RPMI8226 (cell line): ENCODE data around the gene DPYSL3.
A peak's percentile ranks its signal among the peaks of the same experiment; 100 is the strongest.
"Not testable (repeated sequence)": the region's sequence is repeated elsewhere in the genome, so short reads cannot be mapped to it uniquely, and the experiment has no call there.

Source experiments
- DNase-seq: peaks from one replicate; pipeline ENCODE4 v3.0.0-alpha.2; 2015

DPYSL3 gene

DNA sequence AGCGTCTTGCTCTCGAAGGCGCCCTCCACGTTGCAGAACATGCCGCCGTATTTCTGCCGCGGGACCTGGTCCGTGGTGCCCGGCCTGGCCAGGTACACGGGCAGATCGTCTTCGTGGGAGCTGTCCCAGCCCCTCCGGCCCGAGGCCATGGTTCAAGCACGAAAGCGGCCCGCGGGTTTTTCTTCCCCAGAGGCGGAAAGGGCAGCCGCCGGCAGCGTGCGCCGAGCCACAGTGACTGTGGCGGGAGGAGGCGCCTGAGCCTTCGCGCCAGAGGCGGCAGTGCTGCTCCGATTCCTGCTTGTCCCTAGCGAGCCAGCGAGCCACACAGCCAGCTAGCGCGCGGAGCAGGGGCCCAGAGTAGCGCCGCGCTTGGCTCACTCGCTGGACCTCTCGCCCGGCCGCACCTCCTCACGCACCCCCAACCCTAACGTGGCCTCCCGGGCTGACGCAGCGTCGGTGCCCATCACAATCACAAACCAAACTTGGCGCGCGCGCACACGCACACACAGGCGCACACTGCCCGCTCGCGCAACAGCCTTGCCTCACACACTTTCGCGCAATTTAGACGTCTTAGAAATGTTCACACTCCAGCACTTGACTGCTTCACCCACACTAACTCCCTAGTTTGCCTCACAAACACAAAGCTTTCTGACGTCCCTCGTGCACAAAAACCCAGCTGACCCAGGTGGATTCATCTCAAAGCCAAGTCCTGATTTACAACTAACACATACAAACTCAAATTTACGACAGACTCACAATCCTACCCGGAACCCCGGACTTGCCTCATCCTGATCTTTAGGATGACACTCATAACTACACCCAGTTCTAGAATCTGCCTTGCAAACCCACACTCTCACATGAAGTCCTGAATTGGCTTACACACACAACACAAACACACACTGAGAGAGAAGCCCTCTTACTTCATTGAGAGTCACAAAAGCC lies at the start of gene DPYSL3:
DPYSL3 (minus strand) TSS at position 359 of the 942 bp plus-strand sequence; CDS start at position 149, 210 bp downstream.
- DNase-seq: peak; percentile 22

DNA sequence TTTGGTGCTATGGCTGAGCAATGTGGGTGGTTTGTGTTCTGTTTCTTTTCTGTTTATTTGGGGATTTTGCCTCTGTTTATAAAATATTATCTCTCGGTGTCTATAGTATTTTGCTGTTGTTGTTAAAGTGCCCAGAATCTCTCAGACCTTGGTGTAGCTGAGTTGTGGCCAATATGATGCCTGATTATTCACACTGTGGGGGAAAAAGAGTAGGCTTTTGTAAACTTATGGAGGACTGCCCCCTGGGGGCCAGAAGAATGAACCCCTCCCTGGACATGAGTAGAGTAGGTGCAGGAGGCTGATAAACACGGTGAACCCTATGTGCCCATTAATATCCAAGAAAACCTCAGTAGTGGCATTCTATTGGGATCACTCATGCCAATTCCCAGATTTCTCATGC lies 49.0 kb upstream of the DPYSL3 start:
- peak; percentile 22 for DNase-seq

DNA sequence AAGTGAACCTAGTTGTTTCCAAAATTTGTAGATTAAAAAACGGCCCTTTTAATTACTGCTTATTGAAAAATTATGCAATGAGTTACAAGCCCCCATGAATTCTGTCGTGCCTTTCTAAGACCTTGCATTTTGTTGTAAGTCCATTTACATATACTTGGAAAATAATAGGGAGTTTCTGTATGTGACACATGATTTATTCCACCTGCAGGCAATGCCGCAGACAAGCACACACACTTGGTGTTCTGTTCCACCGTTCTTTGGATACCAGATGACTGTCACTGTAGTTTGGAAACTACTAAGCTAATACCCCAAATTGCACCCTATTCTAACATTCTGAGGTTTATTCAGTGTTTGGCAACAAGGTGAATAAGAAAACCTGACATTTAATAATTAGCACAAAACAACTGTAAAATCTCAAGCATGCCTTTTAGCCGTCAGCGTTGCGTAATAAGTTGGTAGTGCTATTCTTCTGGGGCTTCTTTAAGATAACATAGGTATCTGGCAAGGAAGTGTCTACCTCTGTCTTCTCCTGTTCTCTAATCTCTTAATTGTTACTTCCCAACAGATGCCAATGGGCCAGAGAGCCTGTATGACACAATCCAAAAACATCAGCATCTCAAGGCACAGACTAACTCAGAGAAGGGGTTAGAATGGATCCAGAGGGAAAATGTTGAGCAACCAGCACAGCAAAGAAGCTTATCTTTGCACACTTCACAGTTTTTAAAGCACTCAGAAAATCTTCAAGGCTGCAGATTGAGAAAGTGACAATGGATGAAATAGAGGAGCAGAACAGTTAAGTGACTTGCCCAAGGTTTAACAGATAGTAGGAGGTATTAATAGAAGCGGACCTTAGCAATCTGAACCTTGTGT lies 48.2 kb upstream of the DPYSL3 start:
- no peak for DNase-seq

DNA sequence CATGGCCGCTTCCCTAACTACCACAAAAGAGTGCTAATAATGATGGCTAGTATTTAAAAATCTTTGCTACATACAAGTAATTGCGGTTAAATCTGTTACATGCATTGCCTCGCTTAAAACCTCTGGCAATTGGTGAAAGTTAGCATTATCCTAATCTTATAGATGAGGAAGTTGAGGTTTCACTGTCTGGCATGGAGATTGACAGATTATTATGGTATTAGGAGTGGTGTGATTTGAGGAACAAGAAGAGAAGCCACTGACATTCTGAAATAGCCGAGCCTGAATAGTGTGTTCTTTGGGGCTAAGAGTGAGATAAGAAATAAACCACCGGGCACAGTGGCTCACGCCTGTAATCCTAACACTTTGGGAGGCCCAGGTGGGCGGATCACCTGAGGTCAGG lies 45.3 kb upstream of the DPYSL3 start:
- DNase-seq: no peak

DNA sequence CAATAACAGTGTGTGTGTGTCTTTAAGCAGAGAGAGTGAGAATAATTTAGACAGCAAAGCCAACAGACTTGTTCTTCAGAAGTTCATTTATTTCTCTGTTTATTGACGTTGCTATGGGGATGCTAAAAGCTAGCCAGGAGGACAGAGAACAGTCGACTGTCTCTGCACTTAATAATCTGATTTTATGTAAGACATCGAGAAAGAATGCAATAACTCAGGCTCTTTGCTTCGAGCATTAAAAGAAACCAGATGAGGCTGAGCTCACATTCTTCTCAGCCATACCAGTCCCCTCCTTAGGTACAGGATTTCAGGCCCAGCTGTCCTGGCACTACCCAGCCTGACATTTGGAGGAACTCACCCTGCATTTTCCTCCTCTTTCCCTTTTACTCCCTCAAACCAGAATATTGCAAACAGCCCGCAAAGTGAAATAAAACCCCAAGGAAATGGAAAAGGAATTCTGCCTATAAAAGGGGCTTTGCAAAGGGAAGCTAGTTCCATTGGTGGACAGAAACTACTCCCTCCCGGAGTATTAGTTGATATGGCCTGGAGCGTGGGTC lies 44.5 kb upstream of the DPYSL3 start:
- DNase-seq: no peak

DNA sequence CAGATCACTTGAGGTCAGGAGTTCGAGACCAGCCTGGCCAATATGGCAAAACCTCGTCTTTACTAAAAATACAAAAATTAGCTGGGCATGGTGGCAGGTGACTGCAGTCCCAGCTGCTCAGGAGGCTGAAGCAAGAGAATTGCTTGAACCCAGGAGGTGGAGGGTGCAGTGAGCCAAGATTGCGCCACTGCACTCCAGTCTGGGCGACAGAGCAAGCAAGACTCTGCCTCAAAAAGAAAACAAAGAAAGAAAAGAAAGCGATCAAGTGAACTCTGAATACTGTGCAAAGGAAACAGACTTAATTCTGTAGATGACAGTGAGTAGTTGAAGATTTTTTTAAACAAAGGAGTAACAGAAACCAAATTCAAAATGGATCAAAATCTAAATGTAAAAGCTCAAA lies 43.9 kb upstream of the DPYSL3 start:
- DNase-seq: not testable (repeated sequence)

DNA sequence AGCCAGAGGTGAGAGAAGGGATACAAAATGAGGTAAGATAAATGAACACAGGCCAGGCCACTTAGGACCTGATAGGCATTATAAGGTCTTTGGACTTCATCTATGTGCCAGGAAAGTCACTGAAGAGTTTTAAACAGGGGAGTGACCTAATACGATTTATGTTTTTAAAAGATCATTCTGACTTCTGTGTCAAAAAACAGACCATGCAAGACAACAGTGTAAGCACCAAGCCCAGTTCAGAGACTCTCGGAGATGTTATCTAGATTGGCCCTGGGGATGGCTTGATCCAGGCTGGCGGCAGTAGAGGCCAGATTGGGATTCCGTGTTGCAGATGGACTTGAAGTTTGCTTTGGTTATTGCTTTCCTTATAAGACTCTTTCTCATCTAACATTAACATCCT lies 43.0 kb upstream of the DPYSL3 start:
- DNase-seq: no peak

DNA sequence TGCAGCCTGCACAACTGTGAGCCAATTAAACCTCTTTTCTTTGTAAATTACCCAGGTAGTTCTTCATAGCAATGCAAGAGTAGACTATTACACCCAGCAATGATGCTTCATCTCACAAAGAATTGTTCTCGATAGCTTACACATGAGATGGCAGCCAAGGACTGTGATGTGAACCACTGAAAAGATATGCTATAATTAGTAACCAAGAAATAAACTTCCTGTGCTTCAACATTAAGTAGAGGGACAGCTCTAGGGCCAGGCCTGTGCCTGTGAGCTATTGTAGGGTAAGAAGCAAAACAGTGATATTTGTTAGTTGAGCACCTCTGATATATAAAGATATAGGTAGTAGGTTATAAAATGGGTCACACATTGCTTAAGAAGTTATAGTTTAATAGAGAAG lies 41.8 kb upstream of the DPYSL3 start:
- DNase-seq: no peak

DNA sequence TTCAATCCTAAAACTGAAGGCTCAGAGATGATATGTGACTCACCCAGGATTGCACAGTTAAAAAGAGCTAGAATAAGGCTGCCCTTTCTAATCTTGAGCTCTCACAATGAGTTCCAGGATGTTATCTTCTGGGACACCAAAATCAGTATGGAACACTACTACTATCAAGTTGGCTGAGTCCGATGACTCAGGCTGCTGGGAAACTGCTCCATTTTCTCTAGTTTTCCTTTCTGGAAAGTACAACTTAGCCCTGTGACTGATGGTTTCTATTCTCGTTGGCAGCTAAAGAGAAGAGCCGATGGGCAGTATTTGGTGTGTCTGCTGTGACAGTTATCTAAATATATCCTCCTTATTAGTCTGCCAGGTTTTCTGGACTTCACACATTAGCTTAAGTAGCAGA lies 37.9 kb upstream of the DPYSL3 start:
- DNase-seq: no peak

DNA sequence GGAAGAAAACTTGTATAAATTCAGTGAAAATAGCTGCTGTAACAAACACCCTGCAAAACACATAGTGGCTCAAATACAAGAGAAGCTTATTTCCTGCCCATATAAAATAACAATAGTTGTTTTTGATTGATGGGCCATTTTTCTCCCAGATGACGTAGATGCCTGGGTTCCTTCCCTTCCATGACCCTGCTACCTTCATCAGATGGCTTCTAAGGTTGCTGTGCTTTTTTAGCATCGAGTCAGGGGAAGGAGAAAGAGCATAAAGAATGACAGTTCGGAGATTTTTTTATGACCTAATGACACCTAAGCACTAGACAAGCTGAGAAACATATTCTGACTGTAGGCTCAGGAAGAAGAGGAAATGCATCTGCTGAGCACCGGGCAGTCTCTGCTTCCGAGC lies 34.7 kb upstream of the DPYSL3 start:
- no peak for DNase-seq

DNA sequence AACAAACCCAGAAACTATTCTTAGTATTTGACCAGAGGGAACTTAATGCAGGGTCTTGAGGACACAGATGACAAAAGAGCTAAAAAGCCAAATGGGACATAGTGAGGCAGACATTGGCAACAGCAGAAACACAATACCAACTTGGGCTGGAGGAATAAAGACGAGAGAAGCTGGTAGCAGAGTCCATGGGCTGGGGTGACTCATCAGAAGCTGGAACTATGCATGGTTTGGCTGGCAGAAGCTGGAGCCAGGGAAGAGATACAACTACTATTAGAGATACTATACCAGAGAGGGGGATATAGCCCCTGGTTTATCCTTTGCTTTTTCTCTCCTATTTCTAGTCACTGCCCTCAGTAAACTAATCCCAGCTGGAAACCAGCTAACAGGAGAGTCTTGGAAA lies 29.2 kb upstream of the DPYSL3 start:
- DNase-seq: no peak

DNA sequence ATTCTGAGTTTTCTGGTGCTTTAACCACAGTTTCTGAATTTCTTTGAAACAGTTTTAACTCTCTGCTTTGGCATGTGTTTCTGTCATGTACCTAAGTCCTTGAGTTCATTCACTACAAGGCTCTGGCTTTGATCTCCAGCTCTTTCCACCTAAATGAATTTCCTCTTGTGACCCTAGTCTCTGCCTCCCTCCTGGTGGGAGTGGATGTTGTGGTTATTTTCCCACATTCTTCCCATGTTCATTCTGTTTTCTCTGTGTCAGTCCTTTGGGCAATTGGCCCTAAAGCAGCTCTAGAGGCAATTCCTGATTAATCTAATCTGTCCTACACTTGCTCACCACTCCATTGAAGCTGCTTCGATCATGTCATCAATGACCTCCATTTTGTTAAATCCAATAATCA lies 28.4 kb upstream of the DPYSL3 start:
- DNase-seq: no peak

DNA sequence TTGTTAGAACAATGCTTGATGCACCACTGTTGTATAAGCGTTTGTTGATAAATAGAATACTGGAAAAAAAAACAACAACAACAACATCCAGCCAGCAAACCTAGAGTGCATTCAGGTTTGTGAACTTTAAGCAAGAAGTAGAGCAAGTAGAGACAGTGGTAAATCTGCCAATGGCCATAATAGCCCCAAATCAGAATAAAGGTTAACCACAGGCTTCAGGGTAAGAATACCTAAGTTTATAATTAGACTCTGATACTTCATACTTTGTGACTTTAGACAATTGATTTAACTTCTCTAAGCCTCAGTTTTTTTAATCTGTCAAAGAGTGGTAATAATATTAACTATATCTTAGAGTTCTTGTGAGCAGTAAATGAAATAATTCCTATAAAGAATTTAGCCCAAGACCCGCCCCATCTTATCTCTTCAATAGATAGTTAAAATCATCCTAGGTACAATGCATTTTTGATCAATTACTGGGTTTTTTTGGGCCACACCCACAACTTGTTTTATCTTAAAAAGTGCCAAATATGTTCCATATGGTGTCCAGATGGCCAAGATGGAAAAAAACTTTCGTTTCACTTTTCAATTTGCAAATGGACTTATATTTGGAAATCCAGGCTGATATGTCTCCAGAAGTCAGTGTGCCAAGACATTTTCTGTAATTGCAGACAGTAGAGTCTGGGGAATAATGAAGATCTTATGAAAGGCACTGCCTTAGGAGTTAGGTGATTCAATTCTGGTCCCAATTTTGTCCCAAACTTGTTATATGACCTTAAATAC lies 24.5 kb upstream of the DPYSL3 start:
- DNase-seq: no peak

DNA sequence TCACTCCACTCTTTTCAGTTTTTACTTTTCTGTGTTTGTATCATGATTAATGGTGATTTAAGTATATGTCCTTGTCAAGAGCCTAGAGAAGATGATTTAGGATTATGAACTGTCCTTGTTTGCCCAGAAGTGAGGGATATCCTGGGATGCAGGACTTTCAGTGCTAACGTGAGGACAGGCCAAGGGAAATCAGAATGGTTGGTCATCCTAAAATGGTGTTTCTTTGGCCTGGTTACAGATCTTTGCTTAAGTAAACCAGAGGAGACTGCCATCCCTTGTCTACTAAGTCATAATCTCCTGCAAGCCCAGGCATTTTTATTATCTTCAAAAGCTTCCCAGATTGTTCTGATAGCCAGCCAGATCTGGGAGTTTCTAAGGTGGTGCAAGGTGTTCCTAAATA lies 22.3 kb upstream of the DPYSL3 start:
- DNase-seq: no peak

DNA sequence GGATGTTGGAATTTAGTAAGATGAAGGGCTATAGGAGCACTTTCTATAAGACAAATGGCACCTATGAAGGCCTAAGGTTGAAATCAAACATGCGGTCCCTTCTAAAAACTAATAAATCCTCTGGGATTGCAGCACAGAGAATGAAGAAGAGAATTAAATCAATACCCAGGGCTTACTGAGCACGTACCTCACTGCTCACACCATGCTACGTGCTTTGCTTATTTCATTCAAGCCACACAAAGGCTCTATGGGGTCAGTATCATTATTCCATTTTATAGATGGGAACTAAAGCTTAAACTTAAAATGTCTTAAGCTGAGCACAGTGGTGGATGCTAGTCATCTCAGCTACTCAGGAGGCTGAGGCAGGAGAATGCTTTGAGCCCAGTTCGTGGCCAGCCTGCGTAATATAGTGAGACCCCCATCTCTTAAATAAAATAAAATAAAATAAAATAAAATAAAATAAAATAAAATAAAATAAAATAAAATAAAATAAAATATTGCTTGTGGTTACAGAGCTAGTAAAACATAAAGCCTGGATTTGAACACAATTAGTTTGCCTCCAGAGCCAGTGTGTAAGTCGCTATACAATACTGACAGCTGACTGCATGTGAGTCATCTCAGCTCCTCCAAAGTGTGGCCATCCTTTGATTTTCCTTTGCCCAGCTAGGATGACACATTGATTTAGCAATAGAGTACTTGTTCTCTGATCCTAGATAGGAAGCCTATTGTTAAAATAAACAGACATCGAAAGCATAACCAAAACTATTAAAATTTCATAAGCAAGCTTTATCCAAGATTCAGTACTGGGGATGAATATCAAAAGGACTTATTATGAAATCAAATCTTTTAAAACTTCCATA lies 20.9 kb upstream of the DPYSL3 start:
- no peak for DNase-seq

DNA sequence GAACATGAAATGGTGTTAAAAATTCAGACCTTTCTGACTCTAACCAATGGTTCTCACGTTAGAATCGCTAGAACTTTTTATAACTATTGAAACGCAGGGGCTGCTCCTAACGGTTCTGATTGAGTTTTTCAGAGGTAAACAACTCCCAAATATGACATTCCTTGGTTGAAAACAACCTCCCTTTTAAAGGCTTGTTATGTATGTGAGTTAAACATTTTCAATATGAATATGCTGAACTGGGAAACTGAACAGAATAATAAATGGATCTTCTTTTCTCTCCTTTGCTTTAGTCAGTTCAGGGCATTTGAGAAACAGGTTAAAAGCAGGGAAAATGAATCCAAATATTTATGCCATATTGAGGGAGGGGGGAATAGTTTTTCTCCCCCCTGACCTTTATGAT lies 13.2 kb upstream of the DPYSL3 start:
- no peak for DNase-seq

DNA sequence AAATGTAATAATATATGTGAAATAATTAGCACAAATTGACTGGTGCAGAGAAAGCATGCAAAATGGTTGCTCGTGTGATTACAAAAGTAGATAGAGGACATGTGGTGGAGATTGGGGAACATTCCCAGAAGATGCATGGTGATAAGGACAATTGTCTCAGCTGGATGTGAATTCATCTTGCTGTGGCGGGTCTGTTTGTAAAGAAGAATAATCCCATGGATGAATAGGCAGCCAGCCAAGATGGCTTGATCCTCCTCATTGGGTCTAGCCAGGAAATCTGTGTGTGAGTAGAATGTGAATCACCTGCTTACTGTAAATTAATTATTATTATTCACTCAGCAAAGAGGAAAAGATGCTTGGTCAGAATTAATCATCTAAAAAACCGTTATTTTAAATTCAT lies 12.6 kb upstream of the DPYSL3 start:
- DNase-seq: no peak

DNA sequence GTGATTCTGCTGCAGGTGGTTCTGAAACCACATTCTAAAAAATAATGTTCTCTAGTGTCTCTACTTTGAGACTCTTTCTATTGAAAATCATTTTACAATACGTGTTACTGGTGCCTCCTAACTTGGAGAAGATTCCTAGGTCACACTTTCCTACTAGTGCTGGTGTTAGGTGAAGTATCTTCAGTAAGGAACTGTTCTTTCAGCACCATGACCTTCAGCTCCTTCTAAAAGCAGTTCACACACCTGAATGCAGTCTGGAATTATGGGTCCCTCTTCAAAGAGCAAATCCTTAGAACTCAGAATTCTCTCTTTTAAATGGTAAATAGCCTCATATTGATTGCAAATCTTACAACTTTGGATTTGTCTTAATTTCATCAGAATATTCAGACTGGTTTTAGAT lies 10.6 kb upstream of the DPYSL3 start:
- no peak for DNase-seq

DNA sequence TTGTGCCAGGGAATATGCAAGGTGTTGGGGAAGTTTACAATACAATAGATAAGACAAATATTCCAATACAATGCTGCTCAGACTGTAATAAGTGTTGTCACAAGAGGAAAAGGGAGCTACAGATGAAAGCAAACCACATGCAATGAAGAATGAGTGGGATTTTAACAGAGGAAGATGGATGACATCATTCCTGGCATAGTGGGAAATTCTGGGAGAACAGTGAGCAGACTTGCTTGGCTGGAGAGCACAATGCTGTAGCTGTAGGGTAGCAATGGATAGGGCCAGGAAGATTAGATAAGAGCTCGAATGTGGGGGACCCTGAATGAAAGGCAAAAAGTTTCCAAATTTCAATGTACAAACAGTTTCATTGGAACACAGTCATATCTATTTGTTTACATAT lies 9.5 kb upstream of the DPYSL3 start:
- no peak for DNase-seq

DNA sequence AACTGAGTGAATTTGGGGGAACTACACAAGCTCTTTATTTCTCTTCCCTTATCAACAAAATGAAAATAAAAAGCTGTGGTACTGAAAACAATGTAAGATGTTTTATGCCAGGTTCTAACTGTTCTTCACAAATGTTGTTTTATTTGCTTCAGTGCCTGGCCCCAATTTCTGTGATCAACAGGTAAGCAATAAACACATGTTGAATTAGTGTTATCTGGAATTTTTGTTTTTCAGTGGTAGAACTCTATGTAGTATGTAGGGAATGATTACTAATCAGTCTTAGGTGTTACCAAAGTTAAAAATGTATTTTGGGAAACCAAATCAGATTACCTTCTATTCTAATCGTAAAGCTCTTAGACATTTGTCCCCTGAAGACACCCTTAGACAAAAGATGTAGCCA lies 7.5 kb upstream of the DPYSL3 start:
- DNase-seq: no peak

DNA sequence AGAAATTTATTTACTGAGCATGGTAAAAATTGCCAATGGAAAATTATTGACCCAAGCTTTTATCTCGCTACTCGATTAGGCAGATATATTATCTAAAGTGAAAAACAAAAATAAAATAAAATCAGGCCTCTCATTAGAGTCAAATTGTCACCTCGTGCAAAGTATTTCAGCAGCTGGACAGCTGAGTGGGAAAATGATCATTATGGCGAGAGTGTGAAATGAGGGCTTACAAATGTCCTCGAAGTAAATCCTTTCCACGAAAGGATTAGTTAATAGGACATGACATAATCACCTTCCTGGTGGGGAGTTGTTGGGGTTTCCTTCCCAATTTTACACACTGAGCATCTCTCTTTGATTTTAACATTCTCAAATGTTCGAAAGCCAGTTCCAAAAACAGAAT lies 5.4 kb upstream of the DPYSL3 start:
- no peak for DNase-seq
